Mesothelial cell of epicardium (in vitro differentiated cells): Measurements from ENCODE around the gene KCNMA1. TPM values are rescaled to one million over a fixed set of nuclear protein-coding genes. Genes with fewer than 3 reads are reported as not detected.
A peak's percentile ranks its signal among the peaks of the same experiment; 100 is the strongest.

ENCODE experiments used
- DNase-seq, 2 experiments: peaks; one replicate each; pipeline ENCODE4 v3.0.0; 2021; ENCODE audit warnings: low spot score in 2 of 2; ENCODE audit not compliant: unreplicated experiment in 2 of 2
- H3K27ac Mint-ChIP-seq: 2 replicates; pipeline ENCODE4 v1.8.0; 2021; ENCODE audit warnings: mixed read lengths
- H3K27me3 Mint-ChIP-seq: 2 replicates; pipeline ENCODE4 v1.8.0; 2021; ENCODE audit warnings: low read depth, mixed read lengths
- H3K36me3 Mint-ChIP-seq: 2 replicates; pipeline ENCODE4 v1.8.0; 2021; ENCODE audit warnings: mixed read lengths
- H3K4me1 Mint-ChIP-seq: 2 replicates; pipeline ENCODE4 v1.8.0; 2021; ENCODE audit warnings: mixed read lengths
- H3K4me3 Mint-ChIP-seq: 2 replicates; pipeline ENCODE4 v1.8.0; 2021; ENCODE audit warnings: mild to moderate bottlenecking, moderate library complexity, mixed read lengths
- H3K9me3 Mint-ChIP-seq: 2 replicates; pipeline ENCODE4 v1.8.0; 2021; ENCODE audit warnings: mixed read lengths
- CTCF ChIP-seq: fragments of 200-600 bp; sonication (generic); IDR thresholded peaks from one replicate; pipeline ENCODE4 v1.5.0; 2021; ENCODE audit warnings: antibody characterized with exemption; ENCODE audit not compliant: unreplicated experiment
- total RNA-seq: library from RNA; stranded (reverse); gene quantifications from 3 replicates; pipeline ENCODE4 v1.2.1, GENCODE V29; 2021

KCNMA1 gene
- total RNA-seq, 1 donor from 2014 or later = 44.0 TPM

GRCh38 chr10:77496941-77497420, 140.6 kb downstream of the KCNMA1 start:
- peaks cover 41% of the 10 kb centered on the region for H3K4me1 Mint-ChIP-seq
- no peak for TF ChIP-seq CTCF
- no peak overlapping the region for H3K4me3 Mint-ChIP-seq
- peak overlapping the region; percentile 52 for H3K27ac Mint-ChIP-seq
- H3K27me3 Mint-ChIP-seq = no peaks in the 10 kb centered on the region
- H3K36me3 Mint-ChIP-seq = no peaks in the 10 kb centered on the region
- DNase-seq = no peak
- no peaks in the 10 kb centered on the region for H3K9me3 Mint-ChIP-seq

GRCh38 chr10:77494756-77495541, 142.7 kb downstream of the KCNMA1 start:
- H3K36me3 Mint-ChIP-seq = no peaks in the 10 kb centered on the region
- DNase-seq = no peak
- TF ChIP-seq CTCF = no peak
- no peaks in the 10 kb centered on the region for H3K9me3 Mint-ChIP-seq
- H3K27ac Mint-ChIP-seq = peak overlapping the region; percentile 27
- H3K4me1 Mint-ChIP-seq = peaks cover 26% of the 10 kb centered on the region
- H3K27me3 Mint-ChIP-seq = no peaks in the 10 kb centered on the region
- no peak overlapping the region for H3K4me3 Mint-ChIP-seq

GRCh38 chr10:77494327-77494726, 143.3 kb downstream of the KCNMA1 start:
- no peak for TF ChIP-seq CTCF
- no peak for DNase-seq
- H3K27me3 Mint-ChIP-seq = no peaks in the 10 kb centered on the region
- H3K27ac Mint-ChIP-seq = peak overlapping the region; percentile 27
- H3K36me3 Mint-ChIP-seq = no peaks in the 10 kb centered on the region
- H3K4me1 Mint-ChIP-seq = peaks cover 26% of the 10 kb centered on the region
- no peaks in the 10 kb centered on the region for H3K9me3 Mint-ChIP-seq
- no peak overlapping the region for H3K4me3 Mint-ChIP-seq

- Mint-ChIP-seq H3K4me1 (peaks cover 26% of the 10 kb centered on the region), H3K4me3 (no peak overlapping the region), H3K36me3 (no peaks in the 10 kb centered on the region), H3K27me3 (no peaks in the 10 kb centered on the region), H3K9me3 (no peaks in the 10 kb centered on the region), H3K27ac (peak overlapping the region; percentile 27)
- no peak for TF ChIP-seq CTCF
- no peak for DNase-seq
Measured at GRCh38 chr10:77493851-77494261, 143.8 kb downstream of the KCNMA1 start.

- Mint-ChIP-seq H3K27ac (no peak overlapping the region), H3K4me3 (no peak overlapping the region), H3K9me3 (no peaks in the 10 kb centered on the region), H3K27me3 (no peaks in the 10 kb centered on the region), H3K4me1 (peaks cover 26% of the 10 kb centered on the region), H3K36me3 (no peaks in the 10 kb centered on the region)
- no peak for DNase-seq
- no peak for TF ChIP-seq CTCF
Measured at GRCh38 chr10:77493239-77493806, 144.3 kb downstream of the KCNMA1 start.
